DMS53 treated with DMSO at 0.1 percent for 48 hours (cell line): ENCODE data around the gene LRRTM2.
"Not testable (repeated sequence)": the region's sequence is repeated elsewhere in the genome, so short reads cannot be mapped to it uniquely, and the experiment has no call there.

Experiments used
- DNase-seq: peaks from one replicate; lab custom pipeline; 2025; ENCODE audit not compliant: unreplicated experiment; lab: John Stamatoyannopoulos, UW

The LRRTM2 gene

DNA sequence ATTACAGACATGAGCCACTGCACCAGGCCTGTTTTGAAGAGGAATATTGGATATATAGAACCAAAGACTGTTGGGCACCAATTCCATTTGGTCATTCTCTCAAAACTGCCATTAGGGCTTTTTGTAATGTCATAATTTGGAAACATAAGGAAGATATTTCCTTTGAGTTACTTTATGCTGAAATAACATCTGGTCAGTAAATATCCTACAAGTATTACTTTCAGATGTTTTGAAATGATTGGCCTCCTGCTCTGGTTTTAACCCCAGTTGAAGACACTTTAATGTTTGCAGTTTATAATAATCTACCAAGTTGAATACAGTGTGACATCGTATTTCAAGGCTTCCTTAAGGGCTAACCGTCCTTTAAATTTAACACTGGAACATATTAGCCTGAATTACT lies 33.6 kb downstream of the LRRTM2 start:
- DNase-seq: no peak

DNA sequence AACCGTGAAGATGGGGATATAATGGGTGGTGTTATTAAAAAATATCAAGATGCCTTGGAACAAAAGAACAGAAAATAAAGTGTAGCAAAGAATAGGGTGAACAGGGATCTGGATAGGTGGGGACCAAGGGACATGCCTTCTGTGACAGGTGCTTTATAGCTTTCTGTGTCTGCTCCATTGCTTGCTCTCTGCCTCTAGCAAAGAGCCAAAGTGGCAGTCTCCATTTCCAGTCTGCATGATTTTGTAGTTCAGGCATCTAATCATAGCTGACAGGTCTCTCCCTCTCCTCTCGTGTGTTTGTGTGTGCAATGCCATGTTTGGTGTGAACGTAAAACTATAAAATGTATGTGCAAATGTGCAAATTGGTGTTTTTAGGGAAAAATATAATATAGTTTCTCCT lies 35.0 kb downstream of the LRRTM2 start:
- no peak for DNase-seq

GRCh38 chr5:138837160-138837559 lies 38.0 kb downstream of the LRRTM2 start:
- DNase-seq: no peak

DNA sequence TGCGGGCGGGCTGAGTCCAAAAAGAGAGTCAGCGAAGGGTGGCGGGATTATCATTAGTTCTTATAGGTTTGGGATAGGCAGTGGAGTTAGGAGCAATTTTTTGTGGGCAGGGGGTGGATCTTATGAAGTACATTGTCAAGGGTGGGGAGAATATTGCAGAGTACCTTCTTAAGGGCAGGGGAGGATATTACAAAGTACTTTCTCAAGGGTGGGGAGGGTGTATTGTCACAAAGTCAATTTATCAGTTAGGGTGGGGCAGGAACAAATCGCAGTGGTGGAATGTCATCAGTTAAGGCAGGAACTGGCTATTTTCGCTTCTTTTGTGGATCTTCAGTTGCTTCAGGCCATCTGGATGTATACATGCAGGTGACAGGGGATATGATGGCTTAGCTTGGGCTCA lies 40.3 kb downstream of the LRRTM2 start:
- DNase-seq: not testable (repeated sequence)

DNA sequence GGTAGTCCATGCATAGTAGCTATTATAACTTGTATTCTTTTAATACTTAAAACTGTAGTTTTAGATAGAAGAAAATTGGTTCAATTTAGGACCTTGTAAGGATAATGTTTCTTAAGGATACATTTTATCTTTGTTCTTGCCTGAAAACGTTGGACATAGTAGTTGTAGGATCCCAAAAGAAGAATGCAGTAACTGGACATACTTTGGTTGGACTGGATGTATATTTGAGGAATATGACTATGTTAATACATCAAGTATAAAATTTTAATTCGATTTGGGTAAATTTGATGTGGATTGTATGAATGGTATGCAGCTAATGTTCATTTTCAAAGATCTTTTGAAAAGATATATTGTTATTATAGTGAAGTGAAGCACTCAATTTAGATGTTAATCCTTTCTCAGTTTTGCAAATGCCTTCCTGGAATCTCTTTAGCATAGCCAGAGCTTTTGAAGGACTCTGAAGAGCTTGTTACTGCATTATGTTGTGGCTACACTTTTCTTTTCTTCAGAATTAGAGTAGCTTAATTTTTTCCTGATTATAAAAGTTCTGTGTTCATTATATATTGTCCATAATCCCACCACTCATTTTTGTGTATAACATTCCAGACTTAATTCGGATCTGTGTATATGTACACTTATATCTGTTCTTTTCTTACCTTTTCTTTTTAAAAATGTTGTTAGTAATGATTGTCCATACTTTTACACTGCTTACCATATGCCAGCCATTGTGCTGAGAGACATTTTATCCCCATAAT lies 41.2 kb downstream of the LRRTM2 start:
- DNase-seq: no peak

- no peak for DNase-seq
Observed at GRCh38 chr5:138833080-138833479, 42.1 kb downstream of the LRRTM2 start.

DNA sequence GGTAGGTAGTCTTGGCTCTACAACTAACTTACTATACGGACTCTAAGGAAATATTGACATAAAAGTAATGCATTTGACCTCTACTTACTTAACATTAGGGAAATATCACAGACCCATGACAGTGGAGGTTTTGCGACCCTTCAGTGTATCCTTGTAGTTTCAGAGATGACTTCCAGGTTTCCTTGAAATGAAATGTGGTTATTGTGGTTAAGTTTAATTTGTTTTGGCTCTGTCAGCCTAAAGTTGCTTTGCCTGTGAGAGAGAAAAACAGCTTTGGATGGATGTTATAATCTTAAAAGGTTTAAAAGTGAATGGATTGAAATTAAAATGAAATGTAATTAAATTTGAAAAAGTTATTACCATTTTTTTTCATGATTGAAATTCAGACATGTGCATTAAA lies 42.9 kb downstream of the LRRTM2 start:
- no peak for DNase-seq

- no peak for DNase-seq
Observed at GRCh38 chr5:138831703-138832102, 43.4 kb downstream of the LRRTM2 start.

- no peak for DNase-seq
Observed at GRCh38 chr5:138829341-138829740, 45.8 kb downstream of the LRRTM2 start.

DNA sequence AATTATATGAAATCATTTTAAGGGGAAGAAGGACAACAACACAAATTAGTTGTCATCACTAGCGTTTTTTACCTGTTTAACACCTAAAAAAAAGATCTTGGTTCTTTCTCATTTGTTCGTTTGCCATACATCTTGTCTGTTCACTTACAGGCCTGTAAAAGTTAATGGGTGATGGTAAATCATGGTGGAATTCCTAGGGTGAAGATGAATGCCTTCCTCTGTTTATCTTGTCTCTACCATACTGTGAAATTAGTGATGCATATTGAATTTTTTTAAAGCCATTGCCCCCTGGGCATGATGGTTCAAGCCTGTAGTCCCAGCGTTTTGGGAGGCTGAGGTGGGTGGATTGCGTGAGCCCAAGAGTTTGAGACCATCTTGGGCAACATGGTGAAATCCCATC lies 46.6 kb downstream of the LRRTM2 start:
- DNase-seq: no peak

GRCh38 chr5:138824924-138825863 lies 49.9 kb downstream of the LRRTM2 start:
- peak; percentile 17 for DNase-seq

- no peak for DNase-seq
Observed at GRCh38 chr5:138824516-138824915, 50.6 kb downstream of the LRRTM2 start.

DNA sequence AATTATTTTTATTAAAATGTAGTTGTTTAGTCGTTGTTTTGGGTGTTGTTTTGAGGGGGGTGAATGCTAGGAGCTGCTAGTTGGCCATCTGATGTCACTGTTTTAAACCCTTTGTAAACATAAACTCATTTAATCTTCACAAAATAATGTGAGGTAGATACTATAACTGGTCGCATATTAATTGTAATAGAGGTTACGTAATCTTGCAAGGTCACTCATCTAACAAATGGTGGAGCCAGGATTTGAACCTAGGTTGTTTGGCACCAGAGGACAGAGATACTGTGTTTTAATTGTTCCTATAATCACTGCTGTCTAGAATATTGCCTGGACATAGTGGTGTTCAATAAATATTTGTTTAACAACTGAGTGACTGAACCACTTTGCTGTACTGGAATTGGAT lies 54.4 kb downstream of the LRRTM2 start:
- no peak for DNase-seq

DNA sequence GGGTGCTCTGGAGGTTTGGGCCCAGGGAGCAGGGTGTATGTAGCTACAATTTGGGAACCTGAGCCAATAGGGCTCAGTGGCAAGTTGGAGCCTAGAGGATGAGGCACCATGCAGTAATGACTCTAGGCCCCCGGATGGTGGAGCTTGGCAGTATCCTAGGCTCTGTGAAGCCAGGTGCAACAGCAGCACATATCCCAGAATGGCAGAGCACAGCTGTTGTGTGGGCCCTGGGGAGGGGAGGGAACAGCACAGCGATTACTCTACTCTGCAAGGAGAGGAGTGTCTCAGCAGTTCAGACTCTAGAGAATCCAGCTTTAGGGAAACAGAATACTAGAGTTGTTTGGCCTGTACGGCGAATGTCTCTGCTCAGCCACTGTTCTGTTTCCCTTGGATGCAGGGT lies 56.1 kb downstream of the LRRTM2 start:
- no peak for DNase-seq
